Skin of body (tissue), 2 donors: ENCODE results near the gene TRIM25. TPM values are rescaled to one million over a fixed set of nuclear protein-coding genes. Genes with fewer than 3 reads are reported as not detected.

Experiments
- DNase-seq: peaks from one replicate; lab custom pipeline; 2025; lab: John Stamatoyannopoulos, UW
- total RNA-seq: library from RNA; depleted of rRNA; stranded (reverse); fragments of >200 nt; gene quantifications from one replicate; pipeline ENCODE4 v1.2.3, GENCODE V29; 2014

The TRIM25 gene
- total RNA-seq, 1 donor from 2014 or later: 21.6 TPM

GRCh38 chr17:56928586-56928985 is 14.7 kb upstream of the TRIM25 start:
- DNase-seq: no peak

- DNase-seq: no peak
Observed at GRCh38 chr17:56926704-56927103, 12.9 kb upstream of the TRIM25 start.

GRCh38 chr17:56926270-56926669 is 12.4 kb upstream of the TRIM25 start:
- DNase-seq: no peak

- DNase-seq: no peak
Observed at GRCh38 chr17:56925088-56925487, 11.2 kb upstream of the TRIM25 start.

GRCh38 chr17:56919717-56920116 is 5.9 kb upstream of the TRIM25 start:
- no peak for DNase-seq

- no peak for DNase-seq
Observed at GRCh38 chr17:56918916-56919315, 5.1 kb upstream of the TRIM25 start.

GRCh38 chr17:56917559-56918296 is 3.9 kb upstream of the TRIM25 start:
- no peak for DNase-seq

GRCh38 chr17:56914581-56915273 is 878 bp upstream of the TRIM25 start:
- DNase-seq: no peak

GRCh38 chr17:56913353-56913866 is 439 bp downstream of the TRIM25 start:
- DNase-seq: no peak

GRCh38 chr17:56913000-56913311 is 893 bp downstream of the TRIM25 start:
- DNase-seq: no peak

- DNase-seq: no peak
Observed at GRCh38 chr17:56912105-56912999, 1.5 kb downstream of the TRIM25 start.

GRCh38 chr17:56910509-56911235 is 3.2 kb downstream of the TRIM25 start:
- no peak for DNase-seq

GRCh38 chr17:56909742-56910508 is 3.9 kb downstream of the TRIM25 start:
- DNase-seq: no peak

- no peak for DNase-seq
Observed at GRCh38 chr17:56908001-56908542, 5.8 kb downstream of the TRIM25 start.

GRCh38 chr17:56903560-56903959 is 10.3 kb downstream of the TRIM25 start:
- DNase-seq: no peak

- DNase-seq: no peak
Observed at GRCh38 chr17:56902348-56902747, 11.5 kb downstream of the TRIM25 start.

- no peak for DNase-seq
Observed at GRCh38 chr17:56899403-56899802, 14.4 kb downstream of the TRIM25 start.

GRCh38 chr17:56898874-56899273 is 15.0 kb downstream of the TRIM25 start:
- no peak for DNase-seq

GRCh38 chr17:56897646-56898424 is 16.0 kb downstream of the TRIM25 start:
- DNase-seq: no peak
